CD14-positive monocyte (primary cell): Measurements from ENCODE around the gene ANKRD65. TPM values are rescaled to one million over a fixed set of nuclear protein-coding genes. Genes with fewer than 3 reads are reported as not detected.

Experiments used
- DNase-seq, 3 donors: peaks; one replicate each; pipeline ENCODE4 v3.0.0-alpha.2; 2011 to 2022
- H2AFZ ChIP-seq: 2 replicates; pipeline ENCODE4 v1.6.0; 2012; ENCODE audit warnings: mild to moderate bottlenecking, low read depth, low read length, inconsistent platforms; ENCODE audit not compliant: insufficient read depth, poor library complexity, severe bottlenecking
- H3K27ac ChIP-seq, 2 donors: 1 replicate in 1 of 2; 2 replicates in 1 of 2; pipeline ENCODE4 v1.5.1; 2012 to 2013; ENCODE audit warnings: low read length in 2 of 2, control low read depth in 1 of 2, inconsistent platforms in 1 of 2, low read depth in 1 of 2, mild to moderate bottlenecking in 1 of 2
- H3K27me3 ChIP-seq, 2 donors: one replicate each; pipeline versions ENCODE4 v1.6.0 to v1.6.1; 2011 to 2013; ENCODE audit warnings: low read length in 2 of 2; ENCODE audit not compliant: control insufficient read depth in 2 of 2, insufficient read depth in 2 of 2
- H3K36me3 ChIP-seq, 2 donors: replicated peaks in 1 of 2; 1 replicate in 1 of 2; 2 replicates in 1 of 2; pipeline versions ENCODE4 v1.5.1 to v1.6.1; 2012 to 2013; ENCODE audit warnings: low read length in 2 of 2, control low read depth in 1 of 2, inconsistent platforms in 1 of 2, mild to moderate bottlenecking in 1 of 2; ENCODE audit not compliant: insufficient read depth in 2 of 2, control insufficient read depth in 1 of 2
- H3K4me1 ChIP-seq, 2 donors: 1 replicate in 1 of 2; 2 replicates in 1 of 2; pipeline versions ENCODE4 v1.5.1 to v1.6.1; 2012 to 2013; ENCODE audit warnings: low read length in 2 of 2, control low read depth in 1 of 2, inconsistent platforms in 1 of 2, mild to moderate bottlenecking in 1 of 2, moderate library complexity in 1 of 2; ENCODE audit not compliant: insufficient read depth in 2 of 2, control insufficient read depth in 1 of 2
- H3K4me2 ChIP-seq: replicated peaks from 2 replicates; pipeline ENCODE3; 2012; ENCODE audit warnings: low read length, moderate library complexity, mild to moderate bottlenecking; ENCODE audit not compliant: poor library complexity, severe bottlenecking; ENCODE audit errors: extremely low read depth
- H3K4me3 ChIP-seq, 3 experiments: fragments of 200-600 bp in 1 of 3; sonication (generic) in 1 of 3; replicated peaks in 1 of 3; 1 replicate in 2 of 3; 2 replicates in 1 of 3; pipeline ENCODE4 v1.5.1; 2011 to 2013; ENCODE audit warnings: low read length in 3 of 3, mild to moderate bottlenecking in 3 of 3, control low read depth in 2 of 3, low read depth in 2 of 3, inconsistent platforms in 1 of 3, moderate library complexity in 1 of 3
- H3K79me2 ChIP-seq: 2 replicates; pipeline ENCODE4 v1.6.0; 2012; ENCODE audit warnings: mild to moderate bottlenecking, control low read depth, inconsistent platforms, low read length, moderate library complexity; ENCODE audit not compliant: insufficient read depth
- H3K9ac ChIP-seq: 2 replicates; pipeline ENCODE4 v1.6.0; 2017; ENCODE audit warnings: low read length, mild to moderate bottlenecking; ENCODE audit not compliant: insufficient read depth, poor library complexity, severe bottlenecking
- H3K9me3 ChIP-seq, 2 donors: replicated peaks in 1 of 2; 1 replicate in 1 of 2; 2 replicates in 1 of 2; pipeline versions ENCODE4 v1.5.1 to v1.6.1; 2012 to 2013; ENCODE audit warnings: low read length in 2 of 2, control low read depth in 1 of 2; ENCODE audit not compliant: control insufficient read depth in 1 of 2, insufficient read depth in 1 of 2
- H4K20me1 ChIP-seq: 2 replicates; pipeline ENCODE4 v1.6.0; 2012; ENCODE audit warnings: mild to moderate bottlenecking, low read length, control low read depth, moderate library complexity; ENCODE audit not compliant: insufficient read depth
- H3K27ac Mint-ChIP-seq, 7 donors: one replicate each; pipeline ENCODE4 v1.8.0; 2020; ENCODE audit warnings: mild to moderate bottlenecking in 7 of 7, mixed read lengths in 7 of 7, moderate library complexity in 6 of 7, inconsistent platforms in 2 of 7
- H3K27me3 Mint-ChIP-seq, 3 donors: one replicate each; pipeline ENCODE4 v1.8.0; 2021 to 2022; ENCODE audit warnings: low read depth in 3 of 3, mild to moderate bottlenecking in 3 of 3, mixed read lengths in 3 of 3, moderate library complexity in 3 of 3, inconsistent platforms in 1 of 3
- H3K36me3 Mint-ChIP-seq, 2 donors: one replicate each; pipeline ENCODE4 v1.8.0; 2020; ENCODE audit warnings: mixed read lengths in 2 of 2, inconsistent platforms in 1 of 2, mild to moderate bottlenecking in 1 of 2
- H3K4me1 Mint-ChIP-seq: one replicate; pipeline ENCODE4 v1.8.0; 2020; ENCODE audit warnings: mild to moderate bottlenecking, mixed read lengths
- H3K4me3 Mint-ChIP-seq, 2 donors: one replicate each; pipeline ENCODE4 v1.8.0; 2020; ENCODE audit warnings: mild to moderate bottlenecking in 2 of 2, mixed read lengths in 2 of 2, moderate library complexity in 1 of 2
- H3K9me3 Mint-ChIP-seq, 7 donors: one replicate each; pipeline ENCODE4 v1.8.0; 2020 to 2022; ENCODE audit warnings: mixed read lengths in 7 of 7, mild to moderate bottlenecking in 6 of 7, moderate library complexity in 6 of 7, inconsistent platforms in 2 of 7
- CTCF ChIP-seq: fragments of 200-600 bp; IDR thresholded peaks from one replicate; pipeline ENCODE4 v1.8.0; 2022; ENCODE audit warnings: antibody characterized with exemption, mild to moderate bottlenecking
- WGBS: methylation state at CpG from one replicate; pipeline ENCODE4 v1.1.5; 2013; ENCODE audit warnings: missing lambda C conversion rate; ENCODE audit not compliant: insufficient coverage; 5-methylcytosine and 5-hydroxymethylcytosine counted together
- intact Hi-C, 2 donors: fragments of 100-400 bp; cut with micrococcal nuclease; formaldehyde crosslinking; loops; one replicate each; pipeline versions ENCODE4 v1.15.0 to v1.15.1; 2023
- polyA plus RNA-seq, 3 donors: library from polyadenylated mRNA; depleted of rRNA in 1 of 3; unstranded in 2 of 3; stranded (reverse) in 1 of 3; fragments of 300-500 nt in 2 of 3; fragments of >200 nt in 1 of 3; fragmentation: Illumina TruSeq in 2 of 3; gene quantifications; 1 replicate in 2 of 3; 2 replicates in 1 of 3; pipeline ENCODE4 v1.2.3, GENCODE V29; 2012 to 2021

The ANKRD65 gene
- polyA plus RNA-seq, 3 donors, result 0.04 TPM; not detected in 2

- Mint-ChIP-seq H3K9me3 (peaks cover 0 to 5% (median 0%) of the 10 kb centered on the region in 7 donors), H3K27me3 (peaks cover 34 to 84% (median 42%) of the 10 kb centered on the region in 3 donors), H3K27ac (no peak overlapping the region), H3K4me1 (no peaks in the 10 kb centered on the region), H3K36me3 (no peaks in the 10 kb centered on the region), H3K4me3 (no peak overlapping the region)
- WGBS, result 7% methylated on average over 56 of the region's 66 CpGs
- Histone ChIP-seq H3K36me3 (no peaks in the 10 kb centered on the region), H4K20me1 (no peaks in the 10 kb centered on the region), H3K4me1 (no peaks in the 10 kb centered on the region), H3K9me3 (no peaks in the 10 kb centered on the region), H3K4me3 (no peak overlapping the region), H3K4me2 (no peak overlapping the region), H3K9ac (no peak overlapping the region), H3K27me3 (peaks cover 0 to 36% of the 10 kb centered on the region in 2 donors), H3K79me2 (no peaks in the 10 kb centered on the region), H2AFZ (no peak overlapping the region), H3K27ac (no peak overlapping the region)
- DNase-seq, result no peak
- intact Hi-C loops, result no loop called here
- no peak for TF ChIP-seq CTCF
Observed at GRCh38 chr1:1427106-1427819, 6.2 kb upstream of the ANKRD65 start.

DNA sequence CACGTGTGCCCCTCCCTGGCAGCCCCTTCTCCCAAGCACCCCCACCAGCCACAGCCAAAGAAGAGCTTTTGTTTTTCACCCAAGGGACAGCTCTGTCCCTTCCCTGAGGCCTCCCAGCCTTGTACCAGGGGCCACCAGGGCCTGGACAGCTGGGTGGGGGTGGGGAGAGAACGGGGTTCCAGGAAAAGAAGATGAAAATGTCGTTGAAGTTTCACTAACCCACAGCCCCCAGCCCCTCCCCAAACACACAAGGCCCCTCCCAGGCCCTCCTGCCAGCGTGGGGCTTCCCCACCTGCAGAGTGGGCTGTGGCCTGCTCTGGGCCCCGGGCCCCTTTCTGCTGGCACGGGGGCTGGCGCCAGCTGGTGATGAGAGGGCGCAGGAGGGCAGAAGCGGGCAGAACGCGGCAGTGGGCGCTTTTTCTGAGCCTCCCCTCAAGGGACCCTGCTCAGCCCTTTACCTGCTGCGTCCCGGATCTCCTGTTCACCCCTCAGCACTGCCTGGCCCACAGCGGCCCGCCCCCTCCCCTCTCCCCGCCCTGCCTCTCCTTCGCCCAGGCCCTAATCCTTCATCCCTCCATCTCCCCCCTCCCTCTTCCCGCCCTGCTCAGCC is 5.5 kb upstream of the ANKRD65 start:
- H3K36me3 Mint-ChIP-seq, result no peaks in the 10 kb centered on the region
- no peak for DNase-seq
- no peak overlapping the region for H3K9ac ChIP-seq
- no peak overlapping the region for H3K27ac ChIP-seq
- no peaks in the 10 kb centered on the region for H3K9me3 ChIP-seq
- H3K27me3 ChIP-seq, result peaks cover 0 to 32% of the 10 kb centered on the region in 2 donors
- H2AFZ ChIP-seq, result no peak overlapping the region
- H3K27ac Mint-ChIP-seq, result no peak overlapping the region
- H3K36me3 ChIP-seq, result no peaks in the 10 kb centered on the region
- peaks cover 0 to 5% (median 0%) of the 10 kb centered on the region in 7 donors for H3K9me3 Mint-ChIP-seq
- H3K4me3 ChIP-seq, result no peak overlapping the region
- 13% methylated on average over 9 of the region's 19 CpGs for WGBS
- TF ChIP-seq CTCF, result no peak
- H3K79me2 ChIP-seq, result no peaks in the 10 kb centered on the region
- no peak overlapping the region for H3K4me2 ChIP-seq
- peak overlapping the region in 1 of 2 donors; percentile 59 for H3K4me3 Mint-ChIP-seq
- no peaks in the 10 kb centered on the region for H3K4me1 ChIP-seq
- H4K20me1 ChIP-seq, result no peaks in the 10 kb centered on the region
- intact Hi-C loops, result no loop called here
- H3K4me1 Mint-ChIP-seq, result no peaks in the 10 kb centered on the region
- peaks cover 34 to 84% (median 45%) of the 10 kb centered on the region in 3 donors for H3K27me3 Mint-ChIP-seq
